Liver (tissue), 9 donors: ENCODE results near the gene CLCN4. TPM values are rescaled to one million over a fixed set of nuclear protein-coding genes. Genes with fewer than 3 reads are reported as not detected.

Source experiments
- DNase-seq: peaks from one replicate; pipeline ENCODE4 v3.0.0-alpha.2; 2017; ENCODE audit warnings: low spot score
- H3K27ac ChIP-seq, 2 donors: one replicate each; pipeline ENCODE4 v1.7.0; 2013; ENCODE audit warnings: inconsistent platforms in 2 of 2, low read length in 2 of 2, control low read depth in 1 of 2, low read depth in 1 of 2, mild to moderate bottlenecking in 1 of 2
- H3K27me3 ChIP-seq, 4 donors: one replicate each; pipeline versions ENCODE4 v1.6.1 to v1.7.0; 2013; ENCODE audit warnings: low read length in 3 of 4, inconsistent platforms in 1 of 4, mild to moderate bottlenecking in 1 of 4, moderate library complexity in 1 of 4; ENCODE audit not compliant: control insufficient read depth in 4 of 4, insufficient read depth in 4 of 4
- H3K36me3 ChIP-seq, 4 donors: one replicate each; pipeline versions ENCODE4 v1.6.1 to v1.7.0; 2013; ENCODE audit warnings: low read length in 3 of 4, mild to moderate bottlenecking in 3 of 4, low read depth in 1 of 4, moderate library complexity in 1 of 4; ENCODE audit not compliant: control insufficient read depth in 4 of 4, insufficient read depth in 3 of 4
- H3K4me1 ChIP-seq, 4 donors: one replicate each; pipeline versions ENCODE4 v1.6.1 to v1.7.0; 2013; ENCODE audit warnings: low read length in 3 of 4, mild to moderate bottlenecking in 3 of 4, moderate library complexity in 1 of 4; ENCODE audit not compliant: control insufficient read depth in 4 of 4, insufficient read depth in 4 of 4
- H3K4me3 ChIP-seq, 3 donors: one replicate each; pipeline versions ENCODE4 v1.6.1 to v1.7.0; 2013; ENCODE audit warnings: low read length in 3 of 3, control low read depth in 1 of 3, low read depth in 1 of 3, mild to moderate bottlenecking in 1 of 3
- H3K9ac ChIP-seq, 2 donors: one replicate each; pipeline ENCODE4 v1.7.0; 2013; ENCODE audit warnings: low read length in 2 of 2, mild to moderate bottlenecking in 2 of 2, moderate library complexity in 2 of 2, control low read depth in 1 of 2, low read depth in 1 of 2
- H3K9me3 ChIP-seq, 4 donors: one replicate each; pipeline versions ENCODE4 v1.6.1 to v1.7.0; 2013; ENCODE audit warnings: low read length in 3 of 4; ENCODE audit not compliant: control insufficient read depth in 4 of 4
- CTCF ChIP-seq: fragments of 150-350 bp; IDR thresholded peaks from 2 replicates; pipeline ENCODE4 v1.5.1; 2017; ENCODE audit warnings: improper control_type of control experiment, low read depth, low read length; ENCODE audit not compliant: missing input control
- EGR1 ChIP-seq, 2 donors: IDR thresholded peaks; 2 replicates each; pipeline ENCODE4 v1.6.1; 2016 to 2018; ENCODE audit warnings: antibody characterized with exemption in 2 of 2, low read depth in 2 of 2
- FOXA1 ChIP-seq: IDR thresholded peaks from 2 replicates; pipeline ENCODE4 v1.6.1; 2016; ENCODE audit warnings: antibody characterized with exemption
- FOXA2 ChIP-seq: IDR thresholded peaks from 2 replicates; pipeline ENCODE4 v1.6.1; 2016; ENCODE audit warnings: antibody characterized with exemption
- GABPA ChIP-seq, 2 donors: IDR thresholded peaks in 1 of 2; conservative IDR thresholded peaks in 1 of 2; 2 replicates each; pipeline ENCODE4 v1.6.1; 2016; ENCODE audit warnings: antibody characterized with exemption in 2 of 2, mild to moderate bottlenecking in 1 of 2, moderate library complexity in 1 of 2
- HNF4A ChIP-seq, 2 donors: conservative IDR thresholded peaks; 2 replicates each; pipeline ENCODE4 v1.6.1; 2016; ENCODE audit warnings: antibody characterized with exemption in 2 of 2, mild to moderate bottlenecking in 2 of 2
- HNF4G ChIP-seq: IDR thresholded peaks from 2 replicates; pipeline ENCODE4 v1.6.1; 2016; ENCODE audit warnings: antibody characterized with exemption
- JUND ChIP-seq, 2 donors: IDR thresholded peaks; 2 replicates each; pipeline ENCODE4 v1.6.1; 2016; ENCODE audit warnings: antibody characterized with exemption in 2 of 2
- MAX ChIP-seq: IDR thresholded peaks from 2 replicates; pipeline ENCODE4 v1.6.1; 2016; ENCODE audit warnings: antibody characterized with exemption
- NR2F2 ChIP-seq: IDR thresholded peaks from 2 replicates; pipeline ENCODE4 v1.6.1; 2016; ENCODE audit warnings: antibody characterized with exemption
- RAD21 ChIP-seq, 2 donors: IDR thresholded peaks; 2 replicates each; pipeline ENCODE4 v1.6.1; 2016; ENCODE audit warnings: antibody characterized with exemption in 2 of 2, mild to moderate bottlenecking in 2 of 2
- REST ChIP-seq: IDR thresholded peaks from 2 replicates; pipeline ENCODE4 v1.6.1; 2016; ENCODE audit warnings: antibody characterized with exemption, mild to moderate bottlenecking
- RXRA ChIP-seq, 2 donors: IDR thresholded peaks; 2 replicates each; pipeline ENCODE4 v1.6.1; 2017 to 2018; ENCODE audit warnings: antibody characterized with exemption in 2 of 2, mild to moderate bottlenecking in 1 of 2
- SP1 ChIP-seq: IDR thresholded peaks from 2 replicates; pipeline ENCODE4 v1.6.1; 2018; ENCODE audit warnings: antibody characterized with exemption, mild to moderate bottlenecking
- TAF1 ChIP-seq: conservative IDR thresholded peaks from 2 replicates; pipeline ENCODE4 v1.6.1; 2016; ENCODE audit warnings: antibody characterized with exemption, mild to moderate bottlenecking
- YY1 ChIP-seq: IDR thresholded peaks from 2 replicates; pipeline ENCODE4 v1.6.1; 2016; ENCODE audit warnings: antibody characterized with exemption, mild to moderate bottlenecking
- ZBTB33 ChIP-seq: IDR thresholded peaks from 2 replicates; pipeline ENCODE4 v1.6.1; 2016; ENCODE audit warnings: antibody characterized with exemption
- WGBS: extraction: QIAGEN DNeasy Blood & Tissue Kit; methylation state at CpG from one replicate; pipeline ENCODE4 v1.1.7; 2013; 5-methylcytosine and 5-hydroxymethylcytosine counted together
- polyA plus RNA-seq, 2 donors: library from polyadenylated mRNA; stranded (reverse) in 1 of 2; unstranded in 1 of 2; fragments of 200-250 nt in 1 of 2; fragments of >200 nt in 1 of 2; fragmentation: Nextera tagmentation in 1 of 2; extraction: Ambion mirVana in 1 of 2; gene quantifications; one replicate each; pipeline versions ENCODE4 v1.2.1 to v1.2.3, GENCODE V29; 2013 to 2015
- total RNA-seq, 2 donors: library from RNA; depleted of rRNA; stranded (reverse); fragments of >200 nt; gene quantifications; one replicate each; pipeline ENCODE4 v1.2.3, GENCODE V29; 2014
- donor health status: healthy.
- donor health status: healthy.
- donor health status: healthy.
- donor health status: healthy.
- donor health status: healthy.

The CLCN4 gene
- total and polyA plus RNA-seq, 4 donors = 1.5 to 10.9 (median 4.0) TPM

- Histone ChIP-seq H3K27me3 (no peaks in the 10 kb centered on the region), H3K9ac (no peak overlapping the region), H3K4me3 (no peak overlapping the region), H3K27ac (no peak overlapping the region), H3K36me3 (no peaks in the 10 kb centered on the region), H3K9me3 (no peaks in the 10 kb centered on the region), H3K4me1 (no peaks in the 10 kb centered on the region)
- 94% methylated on average over 3 of the region's 3 CpGs for WGBS
- no peak for TF ChIP-seq FOXA2
- TF ChIP-seq EGR1 (IDR thresholded peaks at IDR 0.05; ENCODE audit: low read depth in 2 of 2) = no peak
- no peak for TF ChIP-seq MAX
- no peak for TF ChIP-seq GABPA (IDR thresholded peaks at IDR 0.05 in 1 of 2, conservative IDR thresholded peaks at IDR 0.05 in 1 of 2)
- TF ChIP-seq YY1 = no peak
- no peak for TF ChIP-seq REST
- no peak for TF ChIP-seq RAD21 (IDR thresholded peaks at IDR 0.05)
- no peak for TF ChIP-seq SP1
- no peak for TF ChIP-seq NR2F2
- no peak for TF ChIP-seq HNF4G
- no peak for TF ChIP-seq TAF1
- no peak for TF ChIP-seq JUND (IDR thresholded peaks at IDR 0.05)
- DNase-seq = no peak
These were observed 27.0 kb downstream of the CLCN4 start for GRCh38 chrX:10183760-10184159.

- H3K36me3 ChIP-seq = no peaks in the 10 kb centered on the region
- H3K27ac ChIP-seq = no peak overlapping the region
- WGBS = 89% methylated on average over 2 of the region's 2 CpGs
- no peak overlapping the region for H3K9ac ChIP-seq
- no peak overlapping the region for H3K4me3 ChIP-seq
- H3K27me3 ChIP-seq = no peaks in the 10 kb centered on the region
- no peaks in the 10 kb centered on the region for H3K4me1 ChIP-seq
- TF ChIP-seq REST = no peak
- TF ChIP-seq RAD21 (IDR thresholded peaks at IDR 0.05) = no peak
- no peak for TF ChIP-seq JUND (IDR thresholded peaks at IDR 0.05)
- TF ChIP-seq FOXA2 = no peak
- no peak for TF ChIP-seq CTCF
- no peak for TF ChIP-seq YY1
- no peak for TF ChIP-seq FOXA1
- TF ChIP-seq HNF4A (conservative IDR thresholded peaks at IDR 0.05) = no peak
- no peak for TF ChIP-seq GABPA (IDR thresholded peaks at IDR 0.05 in 1 of 2, conservative IDR thresholded peaks at IDR 0.05 in 1 of 2)
- TF ChIP-seq TAF1 = no peak
- no peak for TF ChIP-seq HNF4G
- no peak for TF ChIP-seq SP1
- TF ChIP-seq MAX = no peak
- no peak for TF ChIP-seq ZBTB33
- TF ChIP-seq EGR1 (IDR thresholded peaks at IDR 0.05; ENCODE audit: low read depth in 2 of 2) = no peak
- TF ChIP-seq NR2F2 = no peak
- TF ChIP-seq RXRA (IDR thresholded peaks at IDR 0.05) = no peak
- H3K9me3 ChIP-seq = no peaks in the 10 kb centered on the region
- no peak for DNase-seq
These were observed 27.6 kb downstream of the CLCN4 start for GRCh38 chrX:10184411-10184810.
